ACC112 (cell line): ENCODE measurements around the gene MACROH2A1.

Source experiments
- H2AFZ ChIP-seq: fragments of 200-600 bp; sonication (generic); one replicate; pipeline ENCODE4 v1.6.0; 2017; ENCODE audit warnings: antibody characterized with exemption, low read length; ENCODE audit not compliant: unreplicated experiment
- H3K27ac ChIP-seq: fragments of 200-600 bp; sonication (generic); 2 replicates; pipeline ENCODE4 v1.5.1; 2014; ENCODE audit warnings: low read depth, mild to moderate bottlenecking, antibody characterized with exemption, low read length, moderate library complexity
- H3K27me3 ChIP-seq: fragments of 200-600 bp; sonication (generic); 2 replicates; pipeline ENCODE4 v1.6.1; 2014; ENCODE audit warnings: mild to moderate bottlenecking, antibody characterized with exemption, low read length, moderate library complexity, mixed read lengths; ENCODE audit not compliant: insufficient read depth
- H3K36me3 ChIP-seq: fragments of 200-600 bp; sonication (generic); 2 replicates; pipeline ENCODE4 v1.6.1; 2016; ENCODE audit warnings: mild to moderate bottlenecking, antibody characterized with exemption, low read length, moderate library complexity, mixed read lengths; ENCODE audit not compliant: insufficient read depth
- H3K4me1 ChIP-seq: fragments of 200-600 bp; sonication (generic); one replicate; pipeline ENCODE4 v1.6.1; 2016; ENCODE audit warnings: low read length, mixed read lengths; ENCODE audit not compliant: insufficient read depth, unreplicated experiment, control insufficient read depth
- H3K4me3 ChIP-seq: fragments of 200-600 bp; sonication (generic); 2 replicates; pipeline ENCODE4 v1.5.1; 2014; ENCODE audit warnings: mild to moderate bottlenecking, low read depth, low read length
- H3K79me2 ChIP-seq: fragments of 200-600 bp; sonication (generic); one replicate; pipeline ENCODE4 v1.6.0; 2016; ENCODE audit warnings: low read length; ENCODE audit not compliant: control insufficient read depth, unreplicated experiment, insufficient read depth

The MACROH2A1 gene

GRCh38 chr5:135423846-135424168, 24.8 kb upstream of the MACROH2A1 start:
- Histone ChIP-seq H3K4me1 (no peaks in the 10 kb centered on the region), H3K79me2 (no peaks in the 10 kb centered on the region), H3K36me3 (no peaks in the 10 kb centered on the region), H3K27ac (no peak overlapping the region), H2AFZ (no peak overlapping the region), H3K4me3 (no peak overlapping the region), H3K27me3 (peaks cover 8% of the 10 kb centered on the region; the same call in 1 of the 2 replicates)

DNA sequence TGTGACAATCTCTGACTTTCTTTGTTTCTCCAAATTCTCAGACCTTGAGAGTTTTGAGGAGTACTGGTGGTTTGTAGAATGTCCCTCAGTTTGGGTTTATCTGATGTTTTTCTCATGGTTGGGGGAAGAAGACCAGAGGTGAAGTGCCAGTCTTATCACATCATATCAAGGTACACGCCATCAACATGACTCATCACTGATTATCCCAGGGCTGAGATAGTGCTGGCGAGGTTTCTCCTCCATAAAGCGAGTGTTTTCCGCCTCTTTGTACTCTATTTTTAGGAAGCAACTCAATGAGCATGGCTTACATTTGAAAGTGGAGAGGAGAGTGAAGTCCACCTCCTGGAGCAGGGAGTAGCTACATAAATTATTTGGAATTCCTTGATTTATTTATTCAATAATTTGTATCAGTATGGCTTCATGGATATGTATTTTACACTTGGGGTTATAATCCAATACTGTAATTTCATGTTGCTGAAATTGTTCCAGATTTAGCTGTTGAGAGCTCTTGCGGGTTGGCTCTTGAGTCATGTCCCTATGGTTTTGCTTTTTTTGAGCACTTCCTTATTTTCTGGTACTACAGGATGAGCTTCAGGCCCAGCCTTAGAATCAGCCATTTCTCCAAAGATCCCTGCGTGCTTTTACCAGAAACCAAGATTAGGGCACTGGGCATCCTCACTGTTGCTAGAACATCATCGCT, 24.3 kb upstream of the MACROH2A1 start:
- Histone ChIP-seq H3K4me1 (no peaks in the 10 kb centered on the region), H3K4me3 (no peak overlapping the region), H3K27ac (no peak overlapping the region), H3K36me3 (no peaks in the 10 kb centered on the region), H3K27me3 (peaks cover 11% of the 10 kb centered on the region; the same call in 1 of the 2 replicates), H2AFZ (no peak overlapping the region), H3K79me2 (no peaks in the 10 kb centered on the region)

GRCh38 chr5:135422419-135422818, 23.4 kb upstream of the MACROH2A1 start:
- Histone ChIP-seq H3K36me3 (no peaks in the 10 kb centered on the region), H3K79me2 (no peaks in the 10 kb centered on the region), H3K27ac (no peak overlapping the region), H2AFZ (no peak overlapping the region), H3K4me3 (no peak overlapping the region), H3K27me3 (peaks cover 13% of the 10 kb centered on the region; the same call in 1 of the 2 replicates), H3K4me1 (no peaks in the 10 kb centered on the region)

- no peaks in the 10 kb centered on the region for H3K79me2 ChIP-seq
- no peaks in the 10 kb centered on the region for H3K4me1 ChIP-seq
- no peaks in the 10 kb centered on the region for H3K36me3 ChIP-seq
- no peak overlapping the region for H2AFZ ChIP-seq
- no peak overlapping the region for H3K27ac ChIP-seq
- H3K4me3 ChIP-seq: no peak overlapping the region
- peaks cover 17% of the 10 kb centered on the region for H3K27me3 ChIP-seq
Observed at GRCh38 chr5:135417083-135417482, 18.1 kb upstream of the MACROH2A1 start.

DNA sequence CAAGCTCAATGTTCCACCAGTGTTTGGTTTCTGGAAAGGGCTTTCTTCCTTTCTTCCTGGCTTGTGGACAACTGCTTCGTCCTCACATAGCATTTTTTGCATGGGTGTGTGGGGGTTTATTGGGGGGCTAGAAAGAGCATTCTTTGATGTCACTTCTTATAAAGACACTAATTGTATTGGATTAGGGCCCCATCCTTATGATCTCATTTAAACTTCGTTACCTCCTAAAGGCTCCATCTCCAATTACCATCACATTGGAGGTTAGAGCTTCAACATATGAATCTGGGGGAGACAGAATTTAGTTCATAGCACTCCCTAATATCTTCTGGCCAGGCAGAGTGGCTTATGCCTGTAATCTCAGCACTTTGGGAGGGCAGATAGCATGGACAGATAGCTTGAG, 6.1 kb upstream of the MACROH2A1 start:
- Histone ChIP-seq H2AFZ (no peak overlapping the region), H3K36me3 (no peaks in the 10 kb centered on the region), H3K79me2 (no peaks in the 10 kb centered on the region), H3K4me3 (no peak overlapping the region), H3K4me1 (peaks cover 1% of the 10 kb centered on the region), H3K27me3 (no peaks in the 10 kb centered on the region), H3K27ac (no peak overlapping the region)

GRCh38 chr5:135402031-135402430, 3.0 kb upstream of the MACROH2A1 start:
- H3K27ac ChIP-seq: no peak overlapping the region
- H3K4me1 ChIP-seq: peaks cover 16% of the 10 kb centered on the region
- no peak overlapping the region for H2AFZ ChIP-seq
- no peaks in the 10 kb centered on the region for H3K27me3 ChIP-seq
- no peaks in the 10 kb centered on the region for H3K36me3 ChIP-seq
- H3K4me3 ChIP-seq: no peak overlapping the region
- peaks cover 19% of the 10 kb centered on the region for H3K79me2 ChIP-seq

- no peak overlapping the region for H2AFZ ChIP-seq
- peaks cover 31% of the 10 kb centered on the region for H3K79me2 ChIP-seq
- no peaks in the 10 kb centered on the region for H3K27me3 ChIP-seq
- H3K27ac ChIP-seq: no peak overlapping the region
- H3K4me3 ChIP-seq: no peak overlapping the region
- peaks cover 22% of the 10 kb centered on the region for H3K4me1 ChIP-seq
- no peaks in the 10 kb centered on the region for H3K36me3 ChIP-seq
Observed at GRCh38 chr5:135400866-135401265, 1.8 kb upstream of the MACROH2A1 start.

DNA sequence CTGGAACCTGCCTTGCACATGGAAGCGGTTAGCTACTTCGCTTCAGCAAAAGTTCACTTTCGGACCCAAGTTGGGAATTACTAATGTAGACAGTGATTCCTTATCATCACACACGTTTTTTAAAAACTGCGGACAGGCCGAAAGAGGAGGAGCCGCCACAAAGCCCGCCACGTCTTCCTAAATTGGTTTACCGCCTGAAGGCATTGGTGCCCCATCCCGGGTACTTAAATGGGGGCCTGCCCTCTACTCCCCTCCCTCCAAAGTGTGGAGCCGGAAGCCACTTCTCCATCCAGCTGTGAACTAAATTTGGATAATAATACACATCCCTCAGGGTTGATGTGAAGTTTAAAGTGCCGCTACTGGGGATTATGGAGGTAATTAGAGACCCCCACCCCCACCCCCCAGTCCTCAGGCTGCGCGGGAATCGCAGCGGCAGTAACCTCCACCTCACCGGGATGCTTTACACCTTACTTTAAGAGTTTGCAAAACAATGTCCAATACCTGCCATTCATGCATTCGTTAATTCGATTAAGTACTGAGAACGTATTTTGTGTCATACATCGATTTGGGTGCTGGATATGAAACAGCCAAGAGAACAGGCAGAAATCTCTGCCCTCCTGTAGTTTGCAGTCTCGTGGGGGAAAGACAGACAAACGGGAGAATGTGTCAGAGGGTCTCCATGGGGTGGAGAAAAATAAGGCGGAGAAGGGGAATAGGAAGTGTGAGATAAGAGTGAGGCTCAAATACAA, 937 bp upstream of the MACROH2A1 start:
- peak overlapping the region; percentile 82 for H2AFZ ChIP-seq

DNA sequence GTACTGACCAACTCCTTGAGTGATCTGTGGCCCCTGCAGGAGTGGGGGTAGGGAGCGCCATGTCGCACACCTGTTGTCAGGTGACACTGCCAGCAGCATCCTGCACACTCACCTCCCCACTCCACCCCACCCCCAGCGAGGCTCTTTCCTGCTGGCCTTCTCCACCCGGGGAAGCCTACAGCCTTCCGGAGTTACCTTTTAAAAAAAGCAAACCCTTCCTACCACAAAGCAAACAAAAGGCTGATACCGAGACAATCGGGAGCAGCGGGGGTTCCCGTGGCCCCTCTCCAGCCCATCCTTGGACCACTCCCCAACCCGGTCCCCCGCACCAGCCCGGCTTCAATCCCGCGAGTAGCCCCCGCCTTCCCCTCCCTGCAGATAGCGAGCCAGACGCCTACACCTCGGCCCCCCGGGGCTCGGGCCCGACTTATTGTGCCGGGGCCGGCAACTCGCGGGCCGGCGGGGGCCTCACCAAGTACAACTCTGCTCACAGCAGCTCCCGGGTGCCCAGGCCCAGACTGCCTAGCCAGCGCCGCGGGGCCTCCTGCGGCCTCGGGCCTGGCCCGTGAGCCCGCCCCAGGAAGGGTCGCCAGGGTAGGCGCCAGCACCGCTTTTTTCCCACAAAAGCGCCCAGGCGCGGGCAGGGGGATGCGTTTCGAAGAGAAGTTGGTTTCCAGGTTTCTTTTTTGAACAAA, 724 bp downstream of the MACROH2A1 start:
- no peaks in the 10 kb centered on the region for H3K36me3 ChIP-seq
- H3K27me3 ChIP-seq: no peaks in the 10 kb centered on the region
- peak overlapping the region; percentile 49 for H2AFZ ChIP-seq
- H3K79me2 ChIP-seq: peaks cover 56% of the 10 kb centered on the region
- peak overlapping the region; percentile 70 for H3K27ac ChIP-seq
- peak overlapping the region; percentile 95 for H3K4me3 ChIP-seq
- H3K4me1 ChIP-seq: peaks cover 40% of the 10 kb centered on the region

More for the DNA sequence above, 937 bp upstream of the MACROH2A1 start:
- peak overlapping the region; percentile 95 for H3K4me3 ChIP-seq
- no peaks in the 10 kb centered on the region for H3K36me3 ChIP-seq
- H3K27me3 ChIP-seq: no peaks in the 10 kb centered on the region
- H3K27ac ChIP-seq: peak overlapping the region; percentile 70; the same call in 1 of the 2 replicates
- H3K4me1 ChIP-seq: peaks cover 25% of the 10 kb centered on the region
- peaks cover 40% of the 10 kb centered on the region for H3K79me2 ChIP-seq

- Histone ChIP-seq H2AFZ (no peak overlapping the region), H3K4me1 (peaks cover 52% of the 10 kb centered on the region), H3K27ac (no peak overlapping the region), H3K36me3 (no peaks in the 10 kb centered on the region), H3K4me3 (peak overlapping the region; percentile 95), H3K79me2 (peaks cover 69% of the 10 kb centered on the region), H3K27me3 (no peaks in the 10 kb centered on the region)
Observed at GRCh38 chr5:135397084-135397483, 1.9 kb downstream of the MACROH2A1 start.
